ENCODE results near the gene DEPDC7. TPM values are rescaled to one million over a fixed set of nuclear protein-coding genes. Genes with fewer than 3 reads are reported as not detected.

The DEPDC7 gene
- total and polyA plus RNA-seq, 2 of the 13 experiments (the other 11 are each of a cell fraction or from before 2014, with no cell fraction given) = 17.3 to 33.3 TPM

GRCh38 chr11:33039274-33040032 is 23.8 kb downstream of the DEPDC7 start, which contains the start of gene TCP11L1 (continued):
- TF ChIP-seq, protein P1, sequence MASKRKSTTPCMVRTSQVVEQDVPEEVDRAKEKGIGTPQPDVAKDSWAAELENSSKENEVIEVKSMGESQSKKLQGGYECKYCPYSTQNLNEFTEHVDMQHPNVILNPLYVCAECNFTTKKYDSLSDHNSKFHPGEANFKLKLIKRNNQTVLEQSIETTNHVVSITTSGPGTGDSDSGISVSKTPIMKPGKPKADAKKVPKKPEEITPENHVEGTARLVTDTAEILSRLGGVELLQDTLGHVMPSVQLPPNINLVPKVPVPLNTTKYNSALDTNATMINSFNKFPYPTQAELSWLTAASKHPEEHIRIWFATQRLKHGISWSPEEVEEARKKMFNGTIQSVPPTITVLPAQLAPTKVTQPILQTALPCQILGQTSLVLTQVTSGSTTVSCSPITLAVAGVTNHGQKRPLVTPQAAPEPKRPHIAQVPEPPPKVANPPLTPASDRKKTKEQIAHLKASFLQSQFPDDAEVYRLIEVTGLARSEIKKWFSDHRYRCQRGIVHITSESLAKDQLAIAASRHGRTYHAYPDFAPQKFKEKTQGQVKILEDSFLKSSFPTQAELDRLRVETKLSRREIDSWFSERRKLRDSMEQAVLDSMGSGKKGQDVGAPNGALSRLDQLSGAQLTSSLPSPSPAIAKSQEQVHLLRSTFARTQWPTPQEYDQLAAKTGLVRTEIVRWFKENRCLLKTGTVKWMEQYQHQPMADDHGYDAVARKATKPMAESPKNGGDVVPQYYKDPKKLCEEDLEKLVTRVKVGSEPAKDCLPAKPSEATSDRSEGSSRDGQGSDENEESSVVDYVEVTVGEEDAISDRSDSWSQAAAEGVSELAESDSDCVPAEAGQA (IDR thresholded peaks at IDR 0.05; ENCODE audit: low read depth) = peak; percentile 90
- TF ChIP-seq, protein P1 (CRISPR knock-in tag; IDR thresholded peaks at IDR 0.05; ENCODE audit: borderline replicate concordance) = no peak; the same call in 1 of the 2 replicates
- TF ChIP-seq HDAC2 (CRISPR knock-in tag; IDR thresholded peaks at IDR 0.05) (peak; percentile 54; the same call in 1 of the 2 replicates), GLI4 (CRISPR knock-in tag; IDR thresholded peaks at IDR 0.05; ENCODE audit: borderline replicate concordance) (0 out of 2 replicates have a peak, but pooled peaks have one; percentile 39), SYNCRIP (IDR thresholded peaks at IDR 0.05; ENCODE audit: insufficient read depth, low read depth, low read length) (no peak), ZNF720 (CRISPR knock-in tag; IDR thresholded peaks at IDR 0.05) (0 out of 2 replicates have a peak, but pooled peaks have one; percentile 51), THAP9 (CRISPR knock-in tag; IDR thresholded peaks at IDR 0.05; ENCODE audit: borderline replicate concordance) (peak; percentile 70; the same call in 1 of the 2 replicates), REL (CRISPR knock-in tag; conservative IDR thresholded peaks at IDR 0.05) (no peak), ZNF652 (CRISPR knock-in tag; IDR thresholded peaks at IDR 0.05; ENCODE audit: borderline replicate concordance, low read depth) (no peak), ZNF230 (CRISPR knock-in tag; IDR thresholded peaks at IDR 0.05) (peak; percentile 40; the same call in 1 of the 2 replicates), THAP11 (CRISPR knock-in tag; IDR thresholded peaks at IDR 0.05) (peak; percentile 56; the same call in 1 of the 2 replicates), CBFB (CRISPR knock-in tag; IDR thresholded peaks at IDR 0.05) (no peak; the same call in 1 of the 2 replicates), ZNF281 (CRISPR knock-in tag; IDR thresholded peaks at IDR 0.05; ENCODE audit: borderline replicate concordance) (no peak)
- TF ChIP-seq, protein P2, sequence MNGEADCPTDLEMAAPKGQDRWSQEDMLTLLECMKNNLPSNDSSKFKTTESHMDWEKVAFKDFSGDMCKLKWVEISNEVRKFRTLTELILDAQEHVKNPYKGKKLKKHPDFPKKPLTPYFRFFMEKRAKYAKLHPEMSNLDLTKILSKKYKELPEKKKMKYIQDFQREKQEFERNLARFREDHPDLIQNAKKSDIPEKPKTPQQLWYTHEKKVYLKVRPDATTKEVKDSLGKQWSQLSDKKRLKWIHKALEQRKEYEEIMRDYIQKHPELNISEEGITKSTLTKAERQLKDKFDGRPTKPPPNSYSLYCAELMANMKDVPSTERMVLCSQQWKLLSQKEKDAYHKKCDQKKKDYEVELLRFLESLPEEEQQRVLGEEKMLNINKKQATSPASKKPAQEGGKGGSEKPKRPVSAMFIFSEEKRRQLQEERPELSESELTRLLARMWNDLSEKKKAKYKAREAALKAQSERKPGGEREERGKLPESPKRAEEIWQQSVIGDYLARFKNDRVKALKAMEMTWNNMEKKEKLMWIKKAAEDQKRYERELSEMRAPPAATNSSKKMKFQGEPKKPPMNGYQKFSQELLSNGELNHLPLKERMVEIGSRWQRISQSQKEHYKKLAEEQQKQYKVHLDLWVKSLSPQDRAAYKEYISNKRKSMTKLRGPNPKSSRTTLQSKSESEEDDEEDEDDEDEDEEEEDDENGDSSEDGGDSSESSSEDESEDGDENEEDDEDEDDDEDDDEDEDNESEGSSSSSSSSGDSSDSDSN (CRISPR knock-in tag; IDR thresholded peaks at IDR 0.05) = peak; percentile 90; the same call in 1 of the 2 replicates
